Brain microvascular endothelial cell (primary cell): ENCODE results near the gene ATG5.
"Not testable (repeated sequence)": the region's sequence is repeated elsewhere in the genome, so short reads cannot be mapped to it uniquely, and the experiment has no call there.

Experiments used
- DNase-seq: peaks from one replicate; pipeline ENCODE4 v3.0.0-alpha.2; 2020
- H3K27ac ChIP-seq: fragments of 250-450 bp; sonication (Bioruptor Pico); 2 replicates; pipeline ENCODE4 v1.5.1; 2020; ENCODE audit warnings: mild to moderate bottlenecking, moderate library complexity
- H3K27me3 ChIP-seq: fragments of 250-450 bp; sonication (Bioruptor Pico); replicated peaks from 2 replicates; pipeline ENCODE4 v1.5.1; 2020; ENCODE audit warnings: mild to moderate bottlenecking
- H3K36me3 ChIP-seq: fragments of 250-450 bp; sonication (Bioruptor Pico); replicated peaks from 2 replicates; pipeline ENCODE4 v1.5.1; 2020; ENCODE audit warnings: mild to moderate bottlenecking
- H3K4me3 ChIP-seq: 2 replicates; pipeline ENCODE4 v1.5.1; 2011; ENCODE audit warnings: low read depth, mild to moderate bottlenecking, control low read depth, low read length, moderate library complexity
- CTCF ChIP-seq: IDR thresholded peaks from 2 replicates; pipeline ENCODE4 v1.5.1; 2011; ENCODE audit warnings: low read depth, mild to moderate bottlenecking, moderate library complexity, low read length, control low read depth, inconsistent platforms; ENCODE audit errors: missing control alignments
- in situ Hi-C: cut with HindIII; loops from 2 replicates; pipeline ENCODE4 v1.10.0; 2017; ENCODE audit warnings: low sequenced_read_pairs, low pct_ligation_motif_present

The ATG5 gene

GRCh38 chr6:106273087-106273486 lies 52.5 kb downstream of the ATG5 start:
- no peaks in the 10 kb centered on the region for H3K36me3 ChIP-seq
- H3K27me3 ChIP-seq = no peaks in the 10 kb centered on the region
- DNase-seq = no peak
- no peak overlapping the region for H3K4me3 ChIP-seq
- no peak for TF ChIP-seq CTCF
- in situ Hi-C loops = no loop called here
- no peak overlapping the region for H3K27ac ChIP-seq

- Histone ChIP-seq H3K4me3 (no peak overlapping the region), H3K27ac (no peak overlapping the region), H3K27me3 (no peaks in the 10 kb centered on the region), H3K36me3 (no peaks in the 10 kb centered on the region)
- TF ChIP-seq CTCF = no peak
- no peak for DNase-seq
- in situ Hi-C loops = no loop called here
These were observed 53.3 kb downstream of the ATG5 start for GRCh38 chr6:106272287-106272686.

GRCh38 chr6:106270414-106270813 lies 55.1 kb downstream of the ATG5 start:
- in situ Hi-C loops = no loop called here

GRCh38 chr6:106269268-106269919 lies 56.2 kb downstream of the ATG5 start:
- H3K27ac ChIP-seq, H3K4me3 ChIP-seq, DNase-seq, H3K27me3 ChIP-seq, H3K36me3 ChIP-seq, in situ Hi-C loops: not testable (repeated sequence)

More at GRCh38 chr6:106270414-106270813, 55.1 kb downstream of the ATG5 start:
- H3K27me3 ChIP-seq = no peaks in the 10 kb centered on the region
- no peak for TF ChIP-seq CTCF
- H3K4me3 ChIP-seq = no peak overlapping the region
- H3K27ac ChIP-seq = no peak overlapping the region
- no peaks in the 10 kb centered on the region for H3K36me3 ChIP-seq
- DNase-seq = no peak

GRCh38 chr6:106268500-106268899 lies 57.1 kb downstream of the ATG5 start:
- in situ Hi-C loops, H3K36me3 ChIP-seq, H3K27me3 ChIP-seq, DNase-seq, H3K4me3 ChIP-seq, H3K27ac ChIP-seq: not testable (repeated sequence)

GRCh38 chr6:106264433-106264832 lies 61.1 kb downstream of the ATG5 start:
- DNase-seq, H3K27ac ChIP-seq, H3K4me3 ChIP-seq, in situ Hi-C loops, H3K27me3 ChIP-seq, H3K36me3 ChIP-seq: not testable (repeated sequence)

- DNase-seq, in situ Hi-C loops, H3K4me3 ChIP-seq, H3K36me3 ChIP-seq, H3K27me3 ChIP-seq, H3K27ac ChIP-seq: not testable (repeated sequence)
These were observed 65.8 kb downstream of the ATG5 start for GRCh38 chr6:106259748-106260147.

GRCh38 chr6:106258726-106259125 lies 66.8 kb downstream of the ATG5 start:
- no peaks in the 10 kb centered on the region for H3K36me3 ChIP-seq
- in situ Hi-C loops = no loop called here
- no peaks in the 10 kb centered on the region for H3K27me3 ChIP-seq
- H3K27ac ChIP-seq = no peak overlapping the region
- TF ChIP-seq CTCF = no peak
- no peak overlapping the region for H3K4me3 ChIP-seq
- no peak for DNase-seq
